Lung (tissue), 12 donors: Measurements from ENCODE around the gene FGF12. TPM values are rescaled to one million over a fixed set of nuclear protein-coding genes. Genes with fewer than 3 reads are reported as not detected.

Experiments used
- ATAC-seq: fragments of 200-7000 bp; cut with Tn5 transposase; one replicate; pipeline ENCODE4 v1.9.1; 2020; ENCODE audit warnings: moderate number of reproducible peaks; ENCODE audit not compliant: insufficient read depth, low FRiP score
- DNase-seq, 3 donors: peaks; one replicate each; pipeline ENCODE4 v3.0.0-alpha.2; 2013 to 2017
- H3K27ac ChIP-seq, 2 donors: one replicate each; pipeline ENCODE4 v1.5.1; 2013; ENCODE audit warnings: mild to moderate bottlenecking in 2 of 2, moderate library complexity in 2 of 2, control low read depth in 1 of 2, inconsistent platforms in 1 of 2, low read depth in 1 of 2, low read length in 1 of 2
- H3K27me3 ChIP-seq, 3 donors: one replicate each; pipeline ENCODE4 v1.5.1; 2013; ENCODE audit warnings: low read length in 2 of 3; ENCODE audit not compliant: control insufficient read depth in 3 of 3, insufficient read depth in 3 of 3
- H3K36me3 ChIP-seq, 4 donors: one replicate each; pipeline ENCODE4 v1.5.1; 2013; ENCODE audit warnings: low read length in 4 of 4, mild to moderate bottlenecking in 1 of 4, moderate library complexity in 1 of 4; ENCODE audit not compliant: control insufficient read depth in 4 of 4, insufficient read depth in 4 of 4
- H3K4me1 ChIP-seq, 5 donors: one replicate each; pipeline ENCODE4 v1.5.1; 2013; ENCODE audit warnings: low read length in 5 of 5, mild to moderate bottlenecking in 2 of 5, moderate library complexity in 1 of 5; ENCODE audit not compliant: control insufficient read depth in 5 of 5, insufficient read depth in 5 of 5
- H3K4me3 ChIP-seq: one replicate; pipeline ENCODE4 v1.5.1; 2013; ENCODE audit warnings: mild to moderate bottlenecking, control low read depth, moderate library complexity
- H3K9ac ChIP-seq, 2 donors: one replicate each; pipeline ENCODE4 v1.5.1; 2013; ENCODE audit warnings: low read length in 2 of 2, control low read depth in 1 of 2; ENCODE audit not compliant: insufficient read depth in 1 of 2
- H3K9me3 ChIP-seq, 4 donors: one replicate each; pipeline ENCODE4 v1.5.1; 2013; ENCODE audit warnings: low read length in 3 of 4, mild to moderate bottlenecking in 1 of 4, moderate library complexity in 1 of 4; ENCODE audit not compliant: control insufficient read depth in 4 of 4, insufficient read depth in 3 of 4
- WGBS, 2 donors: extraction: QIAGEN DNeasy Blood & Tissue Kit; methylation state at CpG; one replicate each; pipeline ENCODE4 v1.1.7; 2013; 5-methylcytosine and 5-hydroxymethylcytosine counted together
- polyA plus RNA-seq, 2 donors: library from polyadenylated mRNA; stranded (reverse); fragments of 200-250 nt; gene quantifications; one replicate each; pipeline ENCODE4 v1.2.1, GENCODE V29; 2013
- total RNA-seq, 2 donors: library from RNA; depleted of rRNA in 1 of 2; stranded (reverse); fragments of >200 nt in 1 of 2; gene quantifications; one replicate each; pipeline ENCODE4 v1.2.1, GENCODE V29; 2014 to 2021
- TF ChIP-seq, protein P1 (sequence below): IDR thresholded peaks from 2 replicates; pipeline ENCODE4 v1.5.1; 2012; ENCODE audit warnings: mild to moderate bottlenecking; ENCODE audit errors: control extremely low read depth, extremely low read depth
- donor health status: control.
- donor health status: control.
- donor health status: Bipolar disorder and iron deficiency.
- donor health status: healthy.
- donor health status: DM: yes; HTN: yes; CAD: no.

FGF12 gene
- total and polyA plus RNA-seq, 4 donors: 0.23 to 6.0 (median 1.7) TPM

DNA sequence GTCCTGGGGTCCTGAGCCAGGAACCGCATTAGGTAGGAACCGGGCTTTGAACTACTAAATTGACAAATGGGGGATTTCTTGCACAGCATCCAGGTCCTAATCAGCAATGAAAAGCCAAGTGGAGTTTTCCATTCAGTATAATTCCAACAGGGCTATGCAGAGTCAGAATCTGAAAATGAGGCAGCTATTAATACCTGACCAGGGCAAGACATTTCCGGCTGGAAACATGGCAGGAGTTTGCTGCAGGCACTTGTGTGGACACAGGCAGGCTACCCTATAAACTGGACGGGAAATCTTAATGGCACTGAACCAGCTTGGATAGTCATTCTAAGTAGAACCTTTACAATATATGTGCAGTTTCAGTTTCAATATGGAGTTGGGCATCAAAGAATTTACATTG, 553.1 kb downstream of the FGF12 start:
- H3K27ac ChIP-seq: no peak overlapping the region
- no peak overlapping the region for H3K4me3 ChIP-seq
- WGBS, 2 donors: 92 to 95% methylated on average over 4 of the region's 4 CpGs
- no peaks in the 10 kb centered on the region for H3K4me1 ChIP-seq
- no peak overlapping the region for H3K9ac ChIP-seq
- no peaks in the 10 kb centered on the region for H3K27me3 ChIP-seq
- TF ChIP-seq, protein P1, sequence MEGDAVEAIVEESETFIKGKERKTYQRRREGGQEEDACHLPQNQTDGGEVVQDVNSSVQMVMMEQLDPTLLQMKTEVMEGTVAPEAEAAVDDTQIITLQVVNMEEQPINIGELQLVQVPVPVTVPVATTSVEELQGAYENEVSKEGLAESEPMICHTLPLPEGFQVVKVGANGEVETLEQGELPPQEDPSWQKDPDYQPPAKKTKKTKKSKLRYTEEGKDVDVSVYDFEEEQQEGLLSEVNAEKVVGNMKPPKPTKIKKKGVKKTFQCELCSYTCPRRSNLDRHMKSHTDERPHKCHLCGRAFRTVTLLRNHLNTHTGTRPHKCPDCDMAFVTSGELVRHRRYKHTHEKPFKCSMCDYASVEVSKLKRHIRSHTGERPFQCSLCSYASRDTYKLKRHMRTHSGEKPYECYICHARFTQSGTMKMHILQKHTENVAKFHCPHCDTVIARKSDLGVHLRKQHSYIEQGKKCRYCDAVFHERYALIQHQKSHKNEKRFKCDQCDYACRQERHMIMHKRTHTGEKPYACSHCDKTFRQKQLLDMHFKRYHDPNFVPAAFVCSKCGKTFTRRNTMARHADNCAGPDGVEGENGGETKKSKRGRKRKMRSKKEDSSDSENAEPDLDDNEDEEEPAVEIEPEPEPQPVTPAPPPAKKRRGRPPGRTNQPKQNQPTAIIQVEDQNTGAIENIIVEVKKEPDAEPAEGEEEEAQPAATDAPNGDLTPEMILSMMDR: no peak
- no peak for DNase-seq
- no peak for ATAC-seq
- no peaks in the 10 kb centered on the region for H3K9me3 ChIP-seq
- H3K36me3 ChIP-seq: no peaks in the 10 kb centered on the region

DNA sequence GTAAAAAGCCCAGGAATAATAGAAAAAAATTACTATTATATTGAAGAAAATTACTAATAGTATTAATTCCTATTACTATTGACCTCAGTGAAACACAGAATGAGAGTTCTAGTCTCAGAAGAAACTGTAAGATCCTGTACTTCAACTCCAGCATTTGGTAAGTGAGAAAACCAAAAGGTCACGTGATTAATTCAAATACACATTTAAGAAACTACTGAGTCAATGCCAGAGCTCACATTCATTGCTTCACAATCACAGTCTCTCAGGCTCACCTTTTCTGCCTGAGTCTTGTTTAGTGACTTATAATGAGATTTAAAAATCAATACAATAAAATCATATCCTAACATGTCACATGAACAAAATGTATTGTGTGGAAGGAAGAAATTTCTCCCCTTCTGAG, 556.1 kb downstream of the FGF12 start:
- Histone ChIP-seq H3K4me1 (no peaks in the 10 kb centered on the region), H3K9ac (no peak overlapping the region), H3K4me3 (no peak overlapping the region), H3K9me3 (no peaks in the 10 kb centered on the region), H3K27ac (no peak overlapping the region), H3K27me3 (no peaks in the 10 kb centered on the region), H3K36me3 (no peaks in the 10 kb centered on the region)
- TF ChIP-seq, protein P1: no peak
- no peak for ATAC-seq
- no peak for DNase-seq
- WGBS, 2 donors: 78 to 86% methylated on average over 1 of the region's 1 CpG

DNA sequence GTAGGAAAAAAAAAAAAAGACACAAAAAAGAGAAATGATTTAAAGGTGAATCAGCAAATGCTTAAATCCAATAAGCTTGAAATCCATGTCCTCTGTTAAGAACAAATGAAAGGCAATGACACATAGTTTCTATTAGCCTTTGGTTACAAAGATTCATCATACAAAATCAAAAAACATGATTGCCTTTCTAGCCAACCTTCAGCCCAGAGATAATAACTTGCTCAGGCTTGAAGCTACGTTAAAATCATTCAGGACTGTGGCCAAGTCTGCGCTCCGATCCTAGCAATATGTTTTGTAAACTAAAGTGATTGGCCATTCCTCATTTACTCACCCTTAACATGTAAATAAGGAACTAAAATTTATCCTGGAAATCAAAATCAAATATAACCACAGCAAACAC, 556.7 kb downstream of the FGF12 start:
- ATAC-seq (no peak), DNase-seq (no peak)
- no peaks in the 10 kb centered on the region for H3K27me3 ChIP-seq
- no peaks in the 10 kb centered on the region for H3K4me1 ChIP-seq
- H3K4me3 ChIP-seq: no peak overlapping the region
- no peaks in the 10 kb centered on the region for H3K9me3 ChIP-seq
- no peaks in the 10 kb centered on the region for H3K36me3 ChIP-seq
- no peak overlapping the region for H3K27ac ChIP-seq
- no peak overlapping the region for H3K9ac ChIP-seq
- TF ChIP-seq, protein P1: no peak
- WGBS, 2 donors: 61 to 75% methylated on average over 3 of the region's 3 CpGs

DNA sequence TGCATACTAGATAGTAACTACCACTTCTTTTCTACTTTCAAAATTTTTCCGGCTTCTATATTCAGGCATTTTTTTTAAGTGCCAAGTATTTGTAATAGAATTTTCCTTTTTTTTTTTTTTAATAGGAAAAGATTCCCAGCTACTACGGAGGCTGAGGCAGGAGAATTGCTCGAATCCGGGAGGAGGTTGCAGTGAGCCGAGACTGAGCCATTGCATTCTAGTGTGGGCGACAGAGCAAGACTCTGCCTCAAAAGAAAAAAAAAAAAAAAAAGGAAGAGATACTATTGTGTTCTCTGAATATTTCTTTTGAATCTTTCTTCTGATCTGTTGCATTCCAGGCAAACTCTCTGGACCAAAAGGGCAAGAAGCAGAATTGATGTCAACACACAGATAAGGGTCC, 557.3 kb downstream of the FGF12 start:
- H3K27ac ChIP-seq: no peak overlapping the region
- WGBS, 2 donors: 84 to 96% methylated on average over 6 of the region's 6 CpGs
- TF ChIP-seq, protein P1: no peak
- no peaks in the 10 kb centered on the region for H3K9me3 ChIP-seq
- DNase-seq (no peak), ATAC-seq (no peak)
- H3K9ac ChIP-seq: no peak overlapping the region
- H3K4me1 ChIP-seq: no peaks in the 10 kb centered on the region
- no peaks in the 10 kb centered on the region for H3K27me3 ChIP-seq
- H3K4me3 ChIP-seq: no peak overlapping the region
- no peaks in the 10 kb centered on the region for H3K36me3 ChIP-seq
